Neuronal stem cell (in vitro differentiated cells): ENCODE results near the gene HMCN1.
A peak's percentile ranks its signal among the peaks of the same experiment; 100 is the strongest.

Experiments used
- DNase-seq: peaks from one replicate; pipeline ENCODE4 v3.0.0-alpha.2; 2013; ENCODE audit warnings: low spot score
- H2AFZ ChIP-seq: one replicate; pipeline ENCODE4 v1.6.1; 2013; ENCODE audit warnings: mild to moderate bottlenecking, low read length, inconsistent platforms
- H2AK5ac ChIP-seq: 2 replicates; pipeline ENCODE4 v1.6.1; 2013; ENCODE audit warnings: low read depth, mild to moderate bottlenecking, inconsistent platforms, low read length, moderate library complexity, mixed read lengths
- H2BK120ac ChIP-seq: 2 replicates; pipeline ENCODE4 v1.6.1; 2013; ENCODE audit warnings: low read depth, mild to moderate bottlenecking, inconsistent platforms, low read length, moderate library complexity, mixed read lengths
- H2BK12ac ChIP-seq: one replicate; pipeline ENCODE4 v1.6.1; 2013; ENCODE audit warnings: low read length, inconsistent platforms
- H2BK15ac ChIP-seq: 2 replicates; pipeline ENCODE4 v1.6.1; 2013; ENCODE audit warnings: mild to moderate bottlenecking, low read length, inconsistent platforms, mixed read lengths
- H2BK5ac ChIP-seq: one replicate; pipeline ENCODE4 v1.6.1; 2013; ENCODE audit warnings: inconsistent platforms, mild to moderate bottlenecking, low read length, moderate library complexity
- H3K14ac ChIP-seq: one replicate; pipeline ENCODE4 v1.6.1; 2013; ENCODE audit warnings: low read length, inconsistent platforms
- H3K18ac ChIP-seq: 2 replicates; pipeline ENCODE4 v1.6.1; 2013; ENCODE audit warnings: low read length, inconsistent platforms
- H3K23ac ChIP-seq: 2 replicates; pipeline ENCODE4 v1.6.1; 2013; ENCODE audit warnings: low read depth, mild to moderate bottlenecking, mixed read lengths, low read length, inconsistent platforms; ENCODE audit not compliant: poor library complexity
- H3K27ac ChIP-seq: replicated peaks from 3 replicates; pipeline ENCODE4 v1.5.1; 2013; ENCODE audit warnings: low read length, inconsistent platforms
- H3K27me3 ChIP-seq, 3 experiments: 2 replicates each; pipeline ENCODE4 v1.6.1; 2013; ENCODE audit warnings: low read length in 3 of 3, mild to moderate bottlenecking in 2 of 3, inconsistent platforms in 1 of 3, low read depth in 1 of 3, mixed read lengths in 1 of 3, moderate library complexity in 1 of 3; ENCODE audit not compliant: control insufficient read depth in 3 of 3, insufficient read depth in 3 of 3
- H3K36me3 ChIP-seq, 2 donors: replicated peaks in 1 of 2; 2 replicates each; pipeline ENCODE4 v1.6.1; 2013; ENCODE audit warnings: low read length in 2 of 2; ENCODE audit not compliant: control insufficient read depth in 2 of 2, insufficient read depth in 2 of 2
- H3K4ac ChIP-seq: 2 replicates; pipeline ENCODE4 v1.6.1; 2013; ENCODE audit warnings: inconsistent platforms, mild to moderate bottlenecking, low read length, moderate library complexity
- H3K4me1 ChIP-seq, 2 donors: 1 replicate in 1 of 2; 2 replicates in 1 of 2; pipeline ENCODE4 v1.6.1; 2013; ENCODE audit warnings: low read length in 2 of 2, low read depth in 1 of 2; ENCODE audit not compliant: control insufficient read depth in 2 of 2, insufficient read depth in 1 of 2
- H3K4me2 ChIP-seq: one replicate; pipeline ENCODE4 v1.6.1; 2013; ENCODE audit warnings: mild to moderate bottlenecking, low read length, inconsistent platforms; ENCODE audit not compliant: insufficient read depth, poor library complexity, severe bottlenecking
- H3K4me3 ChIP-seq, 2 donors: 2 replicates each; pipeline ENCODE4 v1.5.1; 2013; ENCODE audit warnings: low read length in 2 of 2, mild to moderate bottlenecking in 2 of 2, inconsistent platforms in 1 of 2, moderate library complexity in 1 of 2
- H3K79me1 ChIP-seq: one replicate; pipeline ENCODE4 v1.6.1; 2013; ENCODE audit warnings: low read depth, mild to moderate bottlenecking, inconsistent platforms, low read length, moderate library complexity
- H3K9ac ChIP-seq: one replicate; pipeline ENCODE4 v1.6.1; 2013; ENCODE audit warnings: mild to moderate bottlenecking, low read depth, low read length, inconsistent platforms; ENCODE audit not compliant: poor library complexity
- H3K9me3 ChIP-seq, 2 donors: replicated peaks in 1 of 2; 2 replicates each; pipeline versions ENCODE3 to v1.6.1; 2013; ENCODE audit warnings: low read length in 2 of 2, mild to moderate bottlenecking in 2 of 2, inconsistent platforms in 1 of 2, low read depth in 1 of 2, mixed read lengths in 1 of 2, moderate library complexity in 1 of 2; ENCODE audit not compliant: control insufficient read depth in 2 of 2, insufficient read depth in 1 of 2
- H4K8ac ChIP-seq: one replicate; pipeline ENCODE4 v1.6.1; 2013; ENCODE audit warnings: low read depth, mild to moderate bottlenecking, inconsistent platforms, low read length, moderate library complexity
- H4K91ac ChIP-seq: one replicate; pipeline ENCODE4 v1.6.1; 2013; ENCODE audit warnings: low read length, low read depth, mild to moderate bottlenecking, inconsistent platforms; ENCODE audit not compliant: poor library complexity
- WGBS, 2 donors: extraction: QIAGEN DNeasy Blood & Tissue Kit; methylation state at CpG; one replicate each; pipeline ENCODE4 v1.1.7; 2013; ENCODE audit warnings: missing lambda C conversion rate in 2 of 2, mixed read lengths in 1 of 2; ENCODE audit not compliant: insufficient read length in 2 of 2, insufficient replicate concordance in 1 of 2; ENCODE audit errors: extremely low coverage in 2 of 2; 5-methylcytosine and 5-hydroxymethylcytosine counted together

The HMCN1 gene

GRCh38 chr1:186187601-186188000, 453.4 kb downstream of the HMCN1 start:
- Histone ChIP-seq H2AK5ac (no peak overlapping the region), H3K23ac (no peak overlapping the region), H3K27ac (no peak overlapping the region), H3K79me1 (no peaks in the 10 kb centered on the region), H2AFZ (no peak overlapping the region), H3K4me1 (no peaks in the 10 kb centered on the region), H2BK15ac (no peak overlapping the region), H3K27me3 (no peaks in the 10 kb centered on the region), H3K4ac (no peak overlapping the region), H3K36me3 (no peaks in the 10 kb centered on the region), H3K4me3 (no peak overlapping the region), H2BK120ac (no peak overlapping the region), H3K18ac (no peak overlapping the region), H3K9me3 (no peaks in the 10 kb centered on the region), H2BK5ac (no peak overlapping the region), H2BK12ac (no peak overlapping the region), H3K14ac (no peak overlapping the region), H3K9ac (no peak overlapping the region), H3K4me2 (no peak overlapping the region), H4K8ac (no peak overlapping the region), H4K91ac (no peak overlapping the region)
- no peak for DNase-seq
- WGBS, 2 donors, result no CpG with 5 or more reads among the region's 5 CpGs

DNA sequence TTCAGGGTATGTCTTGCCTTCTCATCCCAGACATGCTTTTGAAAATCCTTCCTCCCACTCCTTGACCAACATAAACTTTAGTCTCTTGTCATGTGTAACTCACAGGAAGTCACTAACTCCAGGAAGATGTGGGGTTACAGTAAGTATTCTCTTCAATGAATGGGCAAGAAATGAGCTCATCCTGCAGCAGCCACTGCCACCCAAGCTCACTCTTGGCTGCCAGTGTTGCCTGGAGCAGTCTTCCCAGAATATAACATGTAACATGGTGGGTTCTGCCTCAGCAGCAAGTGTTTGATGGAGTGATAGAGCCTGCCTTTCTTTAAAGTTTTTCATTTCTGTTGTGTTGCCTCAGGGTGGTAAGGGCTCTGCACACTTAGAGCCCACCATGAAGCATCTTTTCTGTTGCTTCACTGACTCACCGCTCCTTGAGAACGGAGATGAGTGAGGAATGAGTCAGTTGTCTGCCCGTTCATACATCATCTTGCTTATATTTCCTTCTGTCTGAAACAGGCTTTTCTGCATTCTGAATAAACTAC, 453.9 kb downstream of the HMCN1 start:
- H3K27me3 ChIP-seq, result no peaks in the 10 kb centered on the region
- H3K36me3 ChIP-seq, result no peaks in the 10 kb centered on the region
- no peaks in the 10 kb centered on the region for H3K4me1 ChIP-seq
- H4K8ac ChIP-seq, result no peak overlapping the region
- no peak overlapping the region for H3K9ac ChIP-seq
- no peaks in the 10 kb centered on the region for H3K9me3 ChIP-seq
- H3K23ac ChIP-seq, result no peak overlapping the region
- no peak overlapping the region for H2BK12ac ChIP-seq
- H3K4me3 ChIP-seq, result no peak overlapping the region
- H2BK15ac ChIP-seq, result no peak overlapping the region
- no peak overlapping the region for H2AK5ac ChIP-seq
- H3K18ac ChIP-seq, result no peak overlapping the region
- DNase-seq, result no peak
- peak overlapping the region; percentile 16 for H2AFZ ChIP-seq
- WGBS, 2 donors, result no CpG with 5 or more reads among the region's 3 CpGs
- no peak overlapping the region for H3K27ac ChIP-seq
- no peak overlapping the region for H3K4ac ChIP-seq
- H2BK5ac ChIP-seq, result no peak overlapping the region
- H4K91ac ChIP-seq, result no peak overlapping the region
- H2BK120ac ChIP-seq, result no peak overlapping the region
- no peak overlapping the region for H3K14ac ChIP-seq
- H3K4me2 ChIP-seq, result no peak overlapping the region
- no peaks in the 10 kb centered on the region for H3K79me1 ChIP-seq

DNA sequence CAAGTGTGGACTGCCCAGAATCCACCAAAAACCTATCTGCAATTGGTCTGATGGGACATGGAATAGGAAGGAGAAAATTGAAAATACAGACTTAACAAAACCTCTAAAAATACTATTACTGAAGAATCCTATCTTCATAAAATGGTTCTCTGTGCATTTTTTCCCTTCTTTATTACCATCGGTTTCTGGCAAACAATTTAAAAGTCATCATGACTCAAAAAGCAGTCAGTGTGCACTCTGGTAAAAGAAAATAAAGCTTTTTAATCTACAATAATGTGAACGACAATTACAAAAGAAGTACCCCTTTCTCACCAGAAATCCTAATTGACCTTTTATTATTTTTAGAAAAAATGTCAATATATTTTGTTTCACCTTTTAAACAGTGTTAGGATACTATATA, 454.5 kb downstream of the HMCN1 start:
- H3K4me2 ChIP-seq, result no peak overlapping the region

GRCh38 chr1:186189156-186189555, 455.0 kb downstream of the HMCN1 start:
- H3K9ac ChIP-seq, result no peak overlapping the region
- no peak overlapping the region for H3K4me2 ChIP-seq
- no peaks in the 10 kb centered on the region for H3K4me1 ChIP-seq
- no peak overlapping the region for H3K27ac ChIP-seq
- H3K4ac ChIP-seq, result no peak overlapping the region
- H2AK5ac ChIP-seq, result no peak overlapping the region
- no peaks in the 10 kb centered on the region for H3K79me1 ChIP-seq
- no peak overlapping the region for H3K4me3 ChIP-seq
- no peaks in the 10 kb centered on the region for H3K36me3 ChIP-seq
- H2BK5ac ChIP-seq, result no peak overlapping the region
- H2BK12ac ChIP-seq, result no peak overlapping the region
- no peak overlapping the region for H3K14ac ChIP-seq
- WGBS, 2 donors, result no CpG with 5 or more reads among the region's 3 CpGs
- H4K91ac ChIP-seq, result no peak overlapping the region
- H3K18ac ChIP-seq, result no peak overlapping the region
- H3K23ac ChIP-seq, result no peak overlapping the region
- H3K27me3 ChIP-seq, result no peaks in the 10 kb centered on the region
- H2BK15ac ChIP-seq, result no peak overlapping the region
- H2AFZ ChIP-seq, result no peak overlapping the region
- no peak for DNase-seq
- H4K8ac ChIP-seq, result no peak overlapping the region
- no peak overlapping the region for H2BK120ac ChIP-seq
- no peaks in the 10 kb centered on the region for H3K9me3 ChIP-seq

More for the DNA sequence above, 454.5 kb downstream of the HMCN1 start:
- Histone ChIP-seq H2BK15ac (no peak overlapping the region), H3K18ac (no peak overlapping the region), H3K4me1 (no peaks in the 10 kb centered on the region), H4K8ac (no peak overlapping the region), H3K36me3 (no peaks in the 10 kb centered on the region), H3K9me3 (no peaks in the 10 kb centered on the region), H3K79me1 (no peaks in the 10 kb centered on the region), H3K4me3 (no peak overlapping the region), H2AFZ (no peak overlapping the region), H3K14ac (no peak overlapping the region), H2BK5ac (no peak overlapping the region), H3K9ac (no peak overlapping the region), H4K91ac (no peak overlapping the region), H2BK12ac (no peak overlapping the region), H3K23ac (no peak overlapping the region), H2BK120ac (no peak overlapping the region), H2AK5ac (no peak overlapping the region), H3K4ac (no peak overlapping the region), H3K27ac (no peak overlapping the region), H3K27me3 (no peaks in the 10 kb centered on the region)
- WGBS, 2 donors, result no CpG with 5 or more reads among the region's 2 CpGs
- DNase-seq, result no peak
